HCT116 (cell line): ENCODE measurements around the gene ST7. TPM values are rescaled to one million over a fixed set of nuclear protein-coding genes. Genes with fewer than 3 reads are reported as not detected.

Source experiments
- ATAC-seq: fragments of 200-7000 bp; cut with Tn5 transposase; 2 replicates; pipeline ENCODE4 v1.9.1; 2020; ENCODE audit warnings: mild to moderate bottlenecking, moderate library complexity
- BruUV-seq: library from RNA; stranded (reverse); fragments of 400-500 nt; replicated peaks from 2 replicates; lab custom pipeline; 2021; lab: Mats Ljungman, UMichigan
- CTCF ChIA-PET: fragments of 300-600 bp; sonication (Branson Sonifier 250); formaldehyde crosslinking; loops from one replicate; lab custom pipeline; 2021; ENCODE audit warnings: antibody characterized with exemption; lab: Charles Lee
- POLR2A ChIA-PET: fragments of 300-600, 350-600 bp; sonication (Branson Sonifier 250); formaldehyde crosslinking; loops from one replicate; lab custom pipeline; 2021; ENCODE audit warnings: antibody characterized with exemption; lab: Charles Lee
- RAD21 ChIA-PET, 2 experiments: fragments of 300-600 bp; sonication (Branson Sonifier 250); formaldehyde crosslinking; loops; one replicate each; lab custom pipeline; 2023; ENCODE audit warnings: low total read pairs in 2 of 2; ENCODE audit not compliant: uncharacterized antibody in 2 of 2, unreplicated experiment in 2 of 2, low non-redundant PET in 1 of 2; lab: Charles Lee
- DNase-seq: peaks from one replicate; pipeline ENCODE4 v3.0.0-alpha.2; 2010; ENCODE audit warnings: low read depth, low spot score
- H2AFZ ChIP-seq: fragments of 200-600 bp; shearing (Covaris generic), sonication (generic); 2 replicates; pipeline ENCODE4 v1.6.1; 2017; ENCODE audit warnings: low read depth, mixed run types, mixed read lengths, antibody characterized with exemption, low read length; ENCODE audit not compliant: poor library complexity, severe bottlenecking
- H3K27ac ChIP-seq: 2 replicates; pipeline ENCODE4 v1.5.1; 2012; ENCODE audit warnings: low read depth, low read length
- H3K27me3 ChIP-seq: fragments of 200-600 bp; sonication (generic); 2 replicates; pipeline ENCODE4 v1.6.1; 2016; ENCODE audit warnings: mixed run types, low read length, mixed read lengths; ENCODE audit not compliant: insufficient read depth
- H3K36me3 ChIP-seq, 2 experiments: fragments of 200-500 bp in 1 of 2; fragments of 200-600 bp in 1 of 2; sonication (Bioruptor generic) in 1 of 2; sonication (generic) in 1 of 2; 2 replicates each; pipeline versions ENCODE4 v1.5.1 to v1.6.1; 2014 to 2016; ENCODE audit warnings: low read length in 2 of 2, inconsistent platforms in 1 of 2, mixed read lengths in 1 of 2, mixed run types in 1 of 2; ENCODE audit not compliant: insufficient read depth in 2 of 2, control insufficient read depth in 1 of 2
- H3K4me1 ChIP-seq, 2 experiments: fragments of 200-600 bp in 1 of 2; sonication (generic) in 1 of 2; 2 replicates each; pipeline versions ENCODE4 v1.5.1 to v1.6.1; 2012 to 2017; ENCODE audit warnings: low read length in 2 of 2, inconsistent platforms in 1 of 2, mild to moderate bottlenecking in 1 of 2, mixed read lengths in 1 of 2, mixed run types in 1 of 2, moderate library complexity in 1 of 2; ENCODE audit not compliant: insufficient read depth in 2 of 2, control insufficient read depth in 1 of 2
- H3K4me2 ChIP-seq: fragments of 200-600 bp; sonication (generic); 2 replicates; pipeline ENCODE4 v1.6.1; 2017; ENCODE audit warnings: mixed run types, low read length, mixed read lengths
- H3K4me3 ChIP-seq, 2 experiments: fragments of 200-600 bp in 1 of 2; sonication (generic) in 1 of 2; replicated peaks in 1 of 2; 2 replicates each; pipeline ENCODE4 v1.5.1; 2011 to 2016; ENCODE audit warnings: low read length in 2 of 2, control low read depth in 1 of 2, low read depth in 1 of 2, mild to moderate bottlenecking in 1 of 2, mixed read lengths in 1 of 2, mixed run types in 1 of 2
- H3K79me2 ChIP-seq: fragments of 200-600 bp; sonication (generic); 2 replicates; pipeline ENCODE4 v1.6.1; 2017; ENCODE audit warnings: mild to moderate bottlenecking, mixed run types, low read length, moderate library complexity, mixed read lengths; ENCODE audit not compliant: insufficient read depth
- H3K9ac ChIP-seq: fragments of 200-600 bp; sonication (generic); 2 replicates; pipeline ENCODE4 v1.6.1; 2016; ENCODE audit warnings: low read length, mixed read lengths
- H3K9me2 ChIP-seq: fragments of 200-600 bp; sonication (generic), shearing (Covaris generic); 2 replicates; pipeline ENCODE4 v1.6.1; 2017; ENCODE audit warnings: mixed run types, mild to moderate bottlenecking, moderate library complexity; ENCODE audit not compliant: insufficient read depth
- H3K9me3 ChIP-seq, 2 experiments: fragments of 200-500 bp in 1 of 2; fragments of 200-600 bp in 1 of 2; sonication (Bioruptor generic) in 1 of 2; sonication (generic) in 1 of 2; 2 replicates each; pipeline ENCODE4 v1.6.1; 2014 to 2017; ENCODE audit warnings: low read length in 2 of 2, mixed read lengths in 2 of 2, inconsistent platforms in 1 of 2, low read depth in 1 of 2, mild to moderate bottlenecking in 1 of 2, mixed run types in 1 of 2, moderate library complexity in 1 of 2; ENCODE audit not compliant: control insufficient read depth in 1 of 2, insufficient read depth in 1 of 2
- H4K20me1 ChIP-seq: fragments of 200-600 bp; sonication (generic), shearing (Covaris generic); 2 replicates; pipeline ENCODE4 v1.6.1; 2017; ENCODE audit warnings: mixed run types, mild to moderate bottlenecking, moderate library complexity; ENCODE audit not compliant: insufficient read depth
- CBX3 ChIP-seq: IDR thresholded peaks from 2 replicates; pipeline ENCODE4 v1.6.1; 2012; ENCODE audit warnings: low read depth
- CEBPB ChIP-seq: IDR thresholded peaks from 2 replicates; pipeline ENCODE4 v1.6.1; 2012; ENCODE audit warnings: low read depth
- CTCF ChIP-seq, 3 experiments: fragments of 200-600 bp in 1 of 3; sonication (generic) in 1 of 3; IDR thresholded peaks in 2 of 3; conservative IDR thresholded peaks in 1 of 3; 2 replicates each; pipeline ENCODE4 v1.5.1; 2012 to 2017; ENCODE audit warnings: low read depth in 2 of 3, low read length in 2 of 3, antibody characterized with exemption in 1 of 3, borderline replicate concordance in 1 of 3, control low read depth in 1 of 3, mild to moderate bottlenecking in 1 of 3, mixed read lengths in 1 of 3, mixed run types in 1 of 3, moderate library complexity in 1 of 3; ENCODE audit not compliant: insufficient read depth in 1 of 3
- EGR1 ChIP-seq: IDR thresholded peaks from 2 replicates; pipeline ENCODE4 v1.6.1; 2012; ENCODE audit warnings: low read depth
- ELF1 ChIP-seq: IDR thresholded peaks from 2 replicates; pipeline ENCODE4 v1.6.1; 2012; ENCODE audit warnings: low read depth, borderline replicate concordance
- EZH2 ChIP-seq: fragments of 200-600 bp; sonication (generic); IDR thresholded peaks from 2 replicates; pipeline ENCODE4 v1.6.1; 2017; ENCODE audit warnings: antibody characterized with exemption, mixed run types
- EZH2phosphoT487 ChIP-seq: fragments of 200-600 bp; IDR thresholded peaks from 2 replicates; pipeline ENCODE4 v1.6.1; 2018; ENCODE audit warnings: antibody characterized with exemption, borderline replicate concordance
- FOSL1 ChIP-seq: IDR thresholded peaks from 2 replicates; pipeline ENCODE4 v1.6.1; 2012; ENCODE audit warnings: low read depth
- JUND ChIP-seq: IDR thresholded peaks from 2 replicates; pipeline ENCODE4 v1.6.1; 2012
- POLR2AphosphoS5 ChIP-seq: IDR thresholded peaks from 2 replicates; pipeline ENCODE4 v1.6.1; 2011; ENCODE audit warnings: mild to moderate bottlenecking, low read depth, low read length, moderate library complexity
- RAD21 ChIP-seq: IDR thresholded peaks from 2 replicates; pipeline ENCODE4 v1.6.1; 2012; ENCODE audit warnings: low read depth, mild to moderate bottlenecking
- SP1 ChIP-seq: IDR thresholded peaks from 2 replicates; pipeline ENCODE4 v1.6.1; 2012; ENCODE audit warnings: low read depth
- TCF7L2 ChIP-seq: IDR thresholded peaks from 2 replicates; pipeline ENCODE4 v1.7.0; 2011; ENCODE audit warnings: borderline replicate concordance, inconsistent platforms; ENCODE audit not compliant: insufficient read depth, insufficient read length; ENCODE audit errors: extremely low read depth
- YY1 ChIP-seq: IDR thresholded peaks from 2 replicates; pipeline ENCODE4 v1.6.1; 2011; ENCODE audit warnings: low read length, low read depth, moderate library complexity, mild to moderate bottlenecking; ENCODE audit not compliant: insufficient replicate concordance; ENCODE audit errors: extremely low read depth
- ZBTB33 ChIP-seq: IDR thresholded peaks from 2 replicates; pipeline ENCODE4 v1.6.1; 2011; ENCODE audit warnings: mild to moderate bottlenecking, low read length, moderate library complexity; ENCODE audit not compliant: insufficient replicate concordance; ENCODE audit errors: extremely low read depth
- ZFX ChIP-seq: fragments of 450-650 bp; IDR thresholded peaks from 2 replicates; pipeline ENCODE4 v1.6.1; 2017
- ZNF274 ChIP-seq: fragments of 200-500 bp; sonication (Bioruptor generic); IDR thresholded peaks from 2 replicates; pipeline ENCODE4 v1.6.1; 2014; ENCODE audit warnings: mild to moderate bottlenecking, low read depth, low read length, inconsistent platforms
- intact Hi-C: fragments of 100-400 bp; cut with micrococcal nuclease; formaldehyde crosslinking; loops from 2 replicates; pipeline ENCODE4 v1.10.0; 2022
- total RNA-seq: library from RNA; stranded (reverse); gene quantifications from one replicate; pipeline ENCODE4 v1.2.1, GENCODE V29; 2021; ENCODE audit not compliant: unreplicated experiment

Gene ST7
- total RNA-seq, 1 experiment from 2014 or later: 12.6 TPM

GRCh38 chr7:117139397-117139984 is 186.2 kb downstream of the ST7 start:
- CTCF ChIA-PET: interaction anchor here (0.9 to 1.0 kb wide), 2 partner anchors 12 to 151 kb away, joined by 3 to 5 read pairs; no protein-coding TSS in a partner anchor
- no peak overlapping the region for H3K4me3 ChIP-seq
- POLR2A ChIA-PET: no interaction called here
- DNase-seq (no peak), ATAC-seq (no peak)
- no peak overlapping the region for H3K27ac ChIP-seq
- no peak for TF ChIP-seq ZBTB33
- no peak for TF ChIP-seq POLR2AphosphoS5
- TF ChIP-seq YY1: no peak
- TF ChIP-seq CTCF (IDR thresholded peaks at IDR 0.05 in 2 of 3, conservative IDR thresholded peaks at IDR 0.05 in 1 of 3; ENCODE audit: borderline replicate concordance in 1 of 3, insufficient read depth in 1 of 3, low read depth in 2 of 3, low read length in 2 of 3): no peak
- no peak for TF ChIP-seq EZH2phosphoT487
- TF ChIP-seq TCF7L2: no peak
- TF ChIP-seq FOSL1: no peak
- TF ChIP-seq CBX3: no peak
- no peak for TF ChIP-seq CEBPB
- TF ChIP-seq EZH2: no peak
- TF ChIP-seq JUND: no peak
- no peak for TF ChIP-seq EGR1
- TF ChIP-seq RAD21: no peak
- no peak for TF ChIP-seq ZFX
- no peak for TF ChIP-seq SP1
- no peak for TF ChIP-seq ZNF274
- TF ChIP-seq ELF1: no peak
- H3K27me3 ChIP-seq: no peaks in the 10 kb centered on the region
- intact Hi-C loops: no loop called here
- H3K4me2 ChIP-seq: no peak overlapping the region
- H4K20me1 ChIP-seq: no peaks in the 10 kb centered on the region
- no peaks in the 10 kb centered on the region for H3K9me3 ChIP-seq
- BruUV-seq: no TSS peak
- H2AFZ ChIP-seq: no peak overlapping the region
- no peak overlapping the region for H3K9ac ChIP-seq
- RAD21 ChIA-PET: no interaction called here
- H3K36me3 ChIP-seq: no peaks in the 10 kb centered on the region
- H3K79me2 ChIP-seq: no peaks in the 10 kb centered on the region
- H3K9me2 ChIP-seq: no peaks in the 10 kb centered on the region
- H3K4me1 ChIP-seq: peaks cover 0 to 7% of the 10 kb centered on the region in 2 experiments; a peak in 1 of 4 replicates
